ENCODE measurements around the gene DOP1B.
A peak's percentile ranks its signal among the peaks of the same experiment; 100 is the strongest.

Gene DOP1B

GRCh38 chr21:36156815-36157670, at the start of gene DOP1B:
Gene DOP1B (plus strand): TSS chr21:36156824. CDS start chr21:36164734, 7,910 bp downstream.
- peak within 1 kb of the TSS; percentile 84 to 85 for H3K4me3 Mint-ChIP-seq
- peak within 1 kb of the TSS in 1 of 2 donors; percentile 48 for H3K27ac Mint-ChIP-seq
- H3K27me3 Mint-ChIP-seq, result no peaks in the 10 kb centered on the region
- H3K9me3 Mint-ChIP-seq, result no peaks in the 10 kb centered on the region
- peaks cover 22% of the 10 kb centered on the region for H3K4me1 Mint-ChIP-seq
- peak in 1 of 2 donors; percentile 48 for DNase-seq
- peak; percentile 35 for ATAC-seq

GRCh38 chr21:36109868-36110267, 46.8 kb upstream of the DOP1B start:
- DNase-seq, result no peak
- Mint-ChIP-seq H3K27ac (no peak overlapping the region), H3K4me1 (peaks cover 30% of the 10 kb centered on the region), H3K4me3 (no peak overlapping the region), H3K27me3 (peaks cover 22% of the 10 kb centered on the region), H3K9me3 (no peaks in the 10 kb centered on the region)
- ATAC-seq, result no peak

- Mint-ChIP-seq H3K27me3 (peaks cover 8% of the 10 kb centered on the region), H3K4me3 (no peak overlapping the region), H3K9me3 (no peaks in the 10 kb centered on the region), H3K27ac (no peak overlapping the region), H3K4me1 (peaks cover 35% of the 10 kb centered on the region)
- no peak for DNase-seq
- ATAC-seq, result no peak
Measured at GRCh38 chr21:36111238-36111637, 45.4 kb upstream of the DOP1B start.

DNA sequence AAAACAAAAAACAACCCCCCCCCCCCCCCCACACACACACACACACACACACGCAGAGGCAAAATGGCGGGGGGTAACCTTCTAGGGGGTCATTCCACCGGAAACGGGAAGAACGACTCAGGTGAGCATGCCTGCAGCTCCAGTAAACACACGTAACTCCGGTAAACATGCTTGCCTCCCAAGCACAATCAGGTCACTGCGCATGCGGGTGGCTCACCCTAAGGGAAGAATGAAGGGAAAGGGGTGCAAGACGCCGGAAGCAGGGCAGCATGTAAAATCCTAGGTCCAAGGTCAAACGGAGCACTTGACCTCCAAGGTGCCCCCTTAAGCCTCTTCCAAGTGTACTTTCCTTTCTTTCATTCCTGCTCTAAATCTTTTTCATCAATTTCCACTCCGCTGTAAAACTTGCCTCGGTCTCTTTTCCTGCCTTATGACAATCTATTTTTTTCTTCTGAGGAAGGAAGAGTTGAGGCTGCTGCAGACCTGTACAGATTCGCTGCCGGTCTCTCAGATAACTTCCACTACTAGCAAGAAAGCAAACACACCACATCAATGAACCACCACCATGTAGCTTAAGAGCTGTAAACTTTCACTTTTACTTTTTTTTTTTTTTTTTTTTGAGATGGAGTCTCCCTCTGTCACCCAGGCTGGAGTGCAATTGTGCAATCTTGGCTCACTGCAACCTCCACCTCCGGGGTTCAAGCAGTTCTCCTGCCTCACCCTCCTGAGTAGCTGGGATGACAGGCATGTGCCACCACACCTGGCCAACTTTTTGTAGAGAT, 42.8 kb upstream of the DOP1B start:
- Mint-ChIP-seq H3K27ac (peak overlapping the region; percentile 89 to 98), H3K27me3 (no peaks in the 10 kb centered on the region), H3K4me3 (peak overlapping the region; percentile 69 to 90), H3K4me1 (peaks cover 35% of the 10 kb centered on the region), H3K9me3 (no peaks in the 10 kb centered on the region)
- ATAC-seq, result peak; percentile 85
- DNase-seq, result peak; percentile 35 to 69

- no peak for DNase-seq
- Mint-ChIP-seq H3K4me3 (peak overlapping the region in 1 of 2 donors; percentile 16), H3K27me3 (no peaks in the 10 kb centered on the region), H3K9me3 (no peaks in the 10 kb centered on the region), H3K27ac (peak overlapping the region in 1 of 2 donors; percentile 87), H3K4me1 (peaks cover 36% of the 10 kb centered on the region)
- no peak for ATAC-seq
Measured at GRCh38 chr21:36115138-36115730, 41.4 kb upstream of the DOP1B start.

DNA sequence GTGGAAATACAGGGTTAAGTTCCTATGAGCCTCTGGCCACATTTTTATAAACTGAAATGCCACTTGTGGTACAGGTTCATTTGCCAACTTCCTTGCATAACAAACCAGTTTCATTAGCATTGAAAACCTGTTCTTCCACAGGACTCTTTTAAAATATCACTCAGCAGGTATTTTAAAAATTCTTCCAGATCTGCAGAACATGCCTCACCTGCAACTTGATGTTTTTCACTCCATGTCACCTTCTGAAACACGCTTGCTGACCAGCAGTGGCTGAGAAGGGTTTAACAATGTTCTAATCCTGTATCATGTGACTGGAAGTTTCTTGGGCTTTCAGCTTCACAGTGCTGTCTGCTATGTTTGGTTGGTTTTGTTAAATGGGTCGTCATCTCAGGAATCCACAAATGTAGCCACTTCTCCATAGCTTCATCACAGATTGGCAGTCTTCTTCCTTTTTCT, 39.3 kb upstream of the DOP1B start:
- Mint-ChIP-seq H3K9me3 (no peaks in the 10 kb centered on the region), H3K4me1 (peaks cover 37% of the 10 kb centered on the region)
- no peak for DNase-seq

GRCh38 chr21:36120304-36120888, 36.2 kb upstream of the DOP1B start:
- Mint-ChIP-seq H3K4me3 (no peak overlapping the region), H3K9me3 (no peaks in the 10 kb centered on the region), H3K27ac (peak overlapping the region in 1 of 2 donors; percentile 12), H3K27me3 (no peaks in the 10 kb centered on the region), H3K4me1 (peaks cover 14% of the 10 kb centered on the region)
- DNase-seq (no peak), ATAC-seq (no peak)

More for the DNA sequence above, 39.3 kb upstream of the DOP1B start:
- Mint-ChIP-seq H3K27ac (no peak overlapping the region), H3K27me3 (no peaks in the 10 kb centered on the region), H3K4me3 (no peak overlapping the region)
- ATAC-seq, result no peak

- Mint-ChIP-seq H3K27me3 (no peaks in the 10 kb centered on the region), H3K4me3 (no peak overlapping the region), H3K9me3 (no peaks in the 10 kb centered on the region), H3K27ac (no peak overlapping the region), H3K4me1 (peaks cover 21% of the 10 kb centered on the region)
- DNase-seq (no peak), ATAC-seq (no peak)
Measured at GRCh38 chr21:36122977-36123376, 33.6 kb upstream of the DOP1B start.

- Mint-ChIP-seq H3K4me3 (no peak overlapping the region), H3K27ac (no peak overlapping the region)
- no peak for ATAC-seq
Measured at GRCh38 chr21:36124395-36124794, 32.2 kb upstream of the DOP1B start.

GRCh38 chr21:36125512-36126207, 31.0 kb upstream of the DOP1B start:
- peak; percentile 39 to 54 for DNase-seq
- ATAC-seq, result peak; percentile 36
- no peaks in the 10 kb centered on the region for H3K9me3 Mint-ChIP-seq
- no peak overlapping the region for H3K4me3 Mint-ChIP-seq
- no peaks in the 10 kb centered on the region for H3K27me3 Mint-ChIP-seq
- H3K4me1 Mint-ChIP-seq, result peaks cover 23% of the 10 kb centered on the region
- no peak overlapping the region for H3K27ac Mint-ChIP-seq

More at GRCh38 chr21:36124395-36124794, 32.2 kb upstream of the DOP1B start:
- H3K9me3 Mint-ChIP-seq, result no peaks in the 10 kb centered on the region
- no peaks in the 10 kb centered on the region for H3K27me3 Mint-ChIP-seq
- DNase-seq, result no peak
- H3K4me1 Mint-ChIP-seq, result peaks cover 21% of the 10 kb centered on the region

GRCh38 chr21:36126208-36126565, 30.4 kb upstream of the DOP1B start:
- no peaks in the 10 kb centered on the region for H3K9me3 Mint-ChIP-seq
- ATAC-seq (no peak), DNase-seq (no peak)
- no peak overlapping the region for H3K4me3 Mint-ChIP-seq
- H3K27ac Mint-ChIP-seq, result no peak overlapping the region
- no peaks in the 10 kb centered on the region for H3K27me3 Mint-ChIP-seq
- peaks cover 27% of the 10 kb centered on the region for H3K4me1 Mint-ChIP-seq

DNA sequence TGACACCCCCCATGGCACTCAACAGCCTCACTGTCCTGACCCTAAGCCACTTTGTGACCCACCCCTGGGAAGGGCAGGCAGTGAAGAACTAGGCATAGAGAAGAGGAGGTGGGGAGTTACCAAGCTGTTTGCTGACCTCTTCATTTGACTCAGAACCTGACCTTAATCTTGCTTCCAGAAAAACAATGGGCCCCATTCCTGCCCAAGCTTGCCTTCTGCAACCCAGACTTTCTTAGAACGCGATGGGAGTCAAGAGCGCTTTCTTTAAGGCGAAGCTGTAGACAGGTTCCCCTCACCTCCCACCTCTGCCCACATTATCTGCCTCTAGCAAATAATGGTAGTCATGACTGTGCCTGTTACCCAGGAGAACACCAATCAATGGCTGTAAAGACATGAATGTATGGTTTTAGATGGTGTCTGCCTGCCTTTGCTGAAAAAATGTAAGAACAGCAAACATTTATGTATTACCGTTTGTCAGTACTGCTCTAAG, 30.0 kb upstream of the DOP1B start:
- ATAC-seq (no peak), DNase-seq (no peak)
- no peak overlapping the region for H3K4me3 Mint-ChIP-seq
- H3K27ac Mint-ChIP-seq, result no peak overlapping the region
- H3K27me3 Mint-ChIP-seq, result no peaks in the 10 kb centered on the region
- no peaks in the 10 kb centered on the region for H3K9me3 Mint-ChIP-seq
- H3K4me1 Mint-ChIP-seq, result peaks cover 27% of the 10 kb centered on the region

DNA sequence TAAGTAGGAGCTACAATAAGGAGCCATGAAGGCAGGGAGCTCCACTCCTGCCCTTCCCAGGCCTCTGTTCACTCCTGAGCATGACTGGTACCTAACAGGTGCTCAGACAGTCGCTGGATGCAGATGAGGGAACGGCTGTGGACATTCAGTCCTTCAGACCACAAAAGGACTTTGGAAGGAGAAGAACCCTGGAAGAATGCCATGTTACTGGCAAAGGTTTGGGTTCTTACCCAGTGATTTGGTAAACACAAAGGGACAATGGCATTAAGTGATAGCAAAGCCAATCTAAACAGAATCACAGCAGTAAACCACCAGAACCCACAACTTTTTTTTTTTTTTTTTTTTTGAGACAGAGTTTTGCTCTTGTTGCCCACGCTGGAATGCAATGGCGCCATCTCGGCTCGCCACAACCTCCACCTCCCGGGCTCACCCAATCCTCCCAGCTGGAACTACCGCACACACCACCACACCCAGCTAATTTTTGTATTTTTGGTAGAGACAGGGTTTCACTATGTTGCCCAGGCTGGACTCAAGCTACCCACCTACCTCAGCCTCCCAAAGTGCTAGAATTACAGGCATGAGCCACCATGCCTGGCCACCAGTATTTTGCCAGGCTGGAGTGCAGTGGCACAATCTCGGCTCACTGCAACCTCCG, 29.2 kb upstream of the DOP1B start:
- Mint-ChIP-seq H3K4me1 (peaks cover 27% of the 10 kb centered on the region), H3K27me3 (no peaks in the 10 kb centered on the region), H3K4me3 (no peak overlapping the region), H3K27ac (no peak overlapping the region), H3K9me3 (no peaks in the 10 kb centered on the region)
- no peak for ATAC-seq
- DNase-seq, result no peak

GRCh38 chr21:36127977-36128376, 28.6 kb upstream of the DOP1B start:
- Mint-ChIP-seq H3K4me1 (peaks cover 27% of the 10 kb centered on the region), H3K4me3 (no peak overlapping the region), H3K9me3 (no peaks in the 10 kb centered on the region), H3K27ac (no peak overlapping the region), H3K27me3 (no peaks in the 10 kb centered on the region)
- ATAC-seq (no peak), DNase-seq (no peak)

Data from stimulated activated naive CD8-positive, alpha-beta T cell treated with anti-CD3 and anti-CD28 coated beads, Interleukin-15, amount 100 ng/mL, for 72 hours (primary cell).